Nephron progenitor cell (in vitro differentiated cells): Measurements from ENCODE around the gene MYZAP.

ENCODE experiments used
- DNase-seq: peaks from one replicate; pipeline ENCODE4 v3.0.0; 2021
- H3K27ac Mint-ChIP-seq: 2 replicates; pipeline ENCODE4 v1.8.0; 2021; ENCODE audit warnings: mild to moderate bottlenecking, moderate library complexity, mixed read lengths
- H3K27me3 Mint-ChIP-seq: 2 replicates; pipeline ENCODE4 v1.8.0; 2021; ENCODE audit warnings: mild to moderate bottlenecking, low read depth, mixed read lengths; ENCODE audit not compliant: poor library complexity
- H3K36me3 Mint-ChIP-seq: 2 replicates; pipeline ENCODE4 v1.8.0; 2021; ENCODE audit warnings: low read depth, mixed read lengths
- H3K4me1 Mint-ChIP-seq: 2 replicates; pipeline ENCODE4 v1.8.0; 2021; ENCODE audit warnings: mixed read lengths
- H3K4me3 Mint-ChIP-seq: 2 replicates; pipeline ENCODE4 v1.8.0; 2021; ENCODE audit warnings: mild to moderate bottlenecking, moderate library complexity, mixed read lengths
- H3K9me3 Mint-ChIP-seq: 2 replicates; pipeline ENCODE4 v1.8.0; 2021; ENCODE audit warnings: mild to moderate bottlenecking, moderate library complexity, mixed read lengths
- TF ChIP-seq, protein P1 (sequence below): fragments of 200-600 bp; sonication (generic); IDR thresholded peaks from 2 replicates; pipeline ENCODE4 v1.5.0; 2021; ENCODE audit warnings: antibody characterized with exemption

Gene MYZAP

DNA sequence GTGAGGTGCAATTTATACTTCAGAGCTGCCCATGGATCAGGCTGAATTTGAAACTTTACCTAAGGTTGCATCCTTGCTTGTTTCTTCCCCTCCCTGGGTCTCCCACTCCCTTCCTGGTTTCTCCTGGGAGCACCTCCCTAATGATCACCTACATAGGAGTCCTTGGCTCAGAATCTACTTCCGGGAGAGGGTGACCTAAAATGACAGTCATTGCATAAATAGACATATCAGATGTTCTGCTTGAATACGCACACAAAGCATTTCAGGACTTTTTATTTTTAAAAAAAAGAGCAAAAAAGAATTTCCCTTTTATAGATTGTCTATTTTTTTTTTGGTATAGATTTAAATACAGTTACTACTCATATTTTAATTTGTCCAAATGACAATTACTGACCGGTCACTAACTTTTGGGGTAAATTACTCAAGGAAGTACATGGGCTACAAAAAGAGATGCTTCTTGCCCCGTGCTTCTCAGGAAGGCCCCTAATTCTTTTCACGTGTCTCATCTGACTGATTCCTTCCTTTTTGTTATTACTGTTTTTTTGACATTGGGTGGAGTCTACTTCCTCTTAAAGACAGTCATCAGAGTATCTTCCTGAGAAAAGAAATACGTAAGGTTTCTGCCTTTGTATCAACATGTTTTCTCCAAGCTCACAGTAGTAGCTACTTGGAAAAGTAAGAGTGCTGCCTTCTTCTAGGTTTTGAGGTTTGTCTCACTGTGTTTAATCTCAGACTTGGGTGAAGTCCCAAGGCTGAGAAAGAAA is 4.9 kb upstream of the MYZAP start:
- peaks cover 58% of the 10 kb centered on the region for H3K27me3 Mint-ChIP-seq
- TF ChIP-seq, protein P1, sequence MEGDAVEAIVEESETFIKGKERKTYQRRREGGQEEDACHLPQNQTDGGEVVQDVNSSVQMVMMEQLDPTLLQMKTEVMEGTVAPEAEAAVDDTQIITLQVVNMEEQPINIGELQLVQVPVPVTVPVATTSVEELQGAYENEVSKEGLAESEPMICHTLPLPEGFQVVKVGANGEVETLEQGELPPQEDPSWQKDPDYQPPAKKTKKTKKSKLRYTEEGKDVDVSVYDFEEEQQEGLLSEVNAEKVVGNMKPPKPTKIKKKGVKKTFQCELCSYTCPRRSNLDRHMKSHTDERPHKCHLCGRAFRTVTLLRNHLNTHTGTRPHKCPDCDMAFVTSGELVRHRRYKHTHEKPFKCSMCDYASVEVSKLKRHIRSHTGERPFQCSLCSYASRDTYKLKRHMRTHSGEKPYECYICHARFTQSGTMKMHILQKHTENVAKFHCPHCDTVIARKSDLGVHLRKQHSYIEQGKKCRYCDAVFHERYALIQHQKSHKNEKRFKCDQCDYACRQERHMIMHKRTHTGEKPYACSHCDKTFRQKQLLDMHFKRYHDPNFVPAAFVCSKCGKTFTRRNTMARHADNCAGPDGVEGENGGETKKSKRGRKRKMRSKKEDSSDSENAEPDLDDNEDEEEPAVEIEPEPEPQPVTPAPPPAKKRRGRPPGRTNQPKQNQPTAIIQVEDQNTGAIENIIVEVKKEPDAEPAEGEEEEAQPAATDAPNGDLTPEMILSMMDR = no peak
- H3K4me1 Mint-ChIP-seq = peaks cover 9% of the 10 kb centered on the region
- H3K36me3 Mint-ChIP-seq = peaks cover 6% of the 10 kb centered on the region
- H3K9me3 Mint-ChIP-seq = peaks cover 22% of the 10 kb centered on the region
- no peak overlapping the region for H3K27ac Mint-ChIP-seq
- DNase-seq = no peak
- H3K4me3 Mint-ChIP-seq = no peak overlapping the region

DNA sequence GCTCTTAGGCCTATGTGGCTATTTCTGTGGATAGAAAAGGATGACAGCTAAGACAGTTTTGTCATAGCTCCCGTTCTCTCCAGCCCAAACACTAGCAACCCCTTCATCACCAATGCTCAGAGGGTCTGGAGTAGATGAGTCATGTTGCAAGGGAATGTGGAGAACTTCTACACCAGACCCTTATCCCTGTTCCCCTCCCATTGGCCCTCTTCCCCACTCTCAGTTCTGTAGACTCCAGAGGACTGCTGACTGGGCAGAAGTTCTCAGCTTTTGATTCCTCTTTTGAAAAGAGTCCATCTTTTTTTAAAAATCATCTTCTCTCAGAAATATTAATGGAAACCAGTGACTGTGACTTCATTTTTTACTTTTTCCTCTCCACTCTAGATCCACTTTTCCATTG is 2.4 kb upstream of the MYZAP start:
- peaks cover 72% of the 10 kb centered on the region for H3K27me3 Mint-ChIP-seq
- H3K4me1 Mint-ChIP-seq = peaks cover 5% of the 10 kb centered on the region
- no peak overlapping the region for H3K27ac Mint-ChIP-seq
- TF ChIP-seq, protein P1 = no peak
- H3K36me3 Mint-ChIP-seq = no peaks in the 10 kb centered on the region
- no peak for DNase-seq
- no peak overlapping the region for H3K4me3 Mint-ChIP-seq
- no peaks in the 10 kb centered on the region for H3K9me3 Mint-ChIP-seq

DNA sequence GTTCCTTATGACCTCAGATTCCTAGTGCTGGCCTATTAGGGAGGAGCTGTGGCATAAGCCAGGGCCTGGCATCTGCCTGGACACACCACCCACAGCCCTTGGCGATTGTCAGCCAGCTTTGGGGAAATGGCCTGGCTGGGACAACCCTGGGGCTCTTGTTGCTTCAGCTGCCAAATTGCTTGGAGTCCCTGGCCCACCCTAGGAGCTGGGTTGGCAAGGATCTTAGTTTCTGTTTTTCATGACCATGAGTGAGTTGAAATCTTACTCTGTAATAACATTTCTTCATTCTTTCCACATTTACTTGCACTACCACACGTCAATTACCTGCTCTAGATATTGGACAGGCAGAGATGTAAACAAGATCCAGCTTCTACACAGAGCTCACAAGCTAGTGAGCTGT is 1.9 kb upstream of the MYZAP start:
- no peak overlapping the region for H3K27ac Mint-ChIP-seq

DNA sequence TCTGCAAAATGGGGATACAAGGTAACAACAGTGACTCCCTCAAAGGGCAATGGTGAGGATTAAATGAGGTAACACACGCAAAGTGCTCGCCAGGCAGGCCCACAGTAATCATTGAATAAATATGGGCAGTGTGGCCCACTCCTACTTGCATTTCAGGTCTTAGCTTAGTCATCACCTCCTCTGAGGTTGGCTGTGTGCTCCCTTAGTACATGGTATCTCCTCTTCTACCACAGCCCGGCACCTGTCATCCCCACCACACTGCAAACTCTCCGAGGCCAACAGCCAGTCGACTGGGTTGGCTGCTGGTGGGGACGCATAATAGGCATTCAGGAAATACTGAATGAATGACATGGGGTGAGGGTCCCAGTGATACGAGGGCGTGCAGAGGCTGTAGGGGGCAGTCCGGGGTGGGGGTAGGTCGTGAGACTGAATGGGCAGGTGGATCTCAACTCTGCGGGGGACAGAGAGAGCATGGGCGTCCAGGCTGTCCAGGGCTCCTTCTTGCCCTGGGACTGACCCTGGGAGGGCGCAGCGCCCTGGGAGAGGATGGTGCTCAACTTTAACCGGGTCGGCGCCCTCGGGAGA is 375 bp upstream of the MYZAP start:
- peaks cover 5% of the 10 kb centered on the region for H3K4me1 Mint-ChIP-seq

More for the DNA sequence above, 1.9 kb upstream of the MYZAP start:
- Mint-ChIP-seq H3K27me3 (peaks cover 74% of the 10 kb centered on the region), H3K4me3 (peak overlapping the region; percentile 28), H3K9me3 (no peaks in the 10 kb centered on the region), H3K4me1 (peaks cover 5% of the 10 kb centered on the region), H3K36me3 (no peaks in the 10 kb centered on the region)
- TF ChIP-seq, protein P1 = no peak
- no peak for DNase-seq

DNA sequence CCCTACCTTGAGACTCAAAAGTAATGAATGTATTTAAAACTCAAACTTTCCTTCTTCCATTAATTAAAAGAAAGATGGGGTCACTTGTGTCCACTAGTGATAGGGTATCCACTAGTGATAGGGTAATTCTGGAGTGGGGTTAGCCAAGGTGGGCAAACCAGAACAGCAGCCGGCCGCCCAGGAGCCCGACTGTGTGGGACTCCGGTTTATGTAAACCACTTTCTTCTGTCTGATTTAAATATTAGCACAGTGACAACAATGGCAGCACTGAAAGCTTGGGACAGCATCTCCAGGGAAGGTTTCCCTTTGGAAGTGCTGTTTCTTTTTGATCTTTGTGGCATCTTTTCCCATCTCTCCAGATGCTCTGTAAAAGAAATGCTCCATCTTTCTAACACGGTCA is 722 bp downstream of the MYZAP start:
- TF ChIP-seq, protein P1 = no peak
- Mint-ChIP-seq H3K4me1 (peaks cover 5% of the 10 kb centered on the region), H3K36me3 (no peaks in the 10 kb centered on the region), H3K9me3 (no peaks in the 10 kb centered on the region), H3K27me3 (peaks cover 67% of the 10 kb centered on the region), H3K4me3 (peak overlapping the region; percentile 73), H3K27ac (no peak overlapping the region)
- no peak for DNase-seq

More for the DNA sequence above, 375 bp upstream of the MYZAP start:
- Mint-ChIP-seq H3K36me3 (no peaks in the 10 kb centered on the region), H3K27ac (no peak overlapping the region), H3K9me3 (no peaks in the 10 kb centered on the region), H3K4me3 (peak overlapping the region; percentile 79), H3K27me3 (peaks cover 65% of the 10 kb centered on the region)
- TF ChIP-seq, protein P1 = no peak
- no peak for DNase-seq
